SK-N-SH treated with all-trans-retinoic acid at 6 μM for 48 hours (cell line): ENCODE measurements around the gene C22orf23.

Experiments used
- ARNTL ChIP-seq: fragments of 450-650 bp; formaldehyde crosslinking; IDR thresholded peaks from 2 replicates; pipeline ENCODE4 v1.5.0; 2020; ENCODE audit warnings: low read depth, mild to moderate bottlenecking, moderate library complexity, borderline replicate concordance
- TF ChIP-seq, protein P1 (sequence below): fragments of 250-450 bp; sonication (Bioruptor Pico); IDR thresholded peaks from 2 replicates; pipeline ENCODE4 v1.8.0; 2021; ENCODE audit warnings: low read depth, mild to moderate bottlenecking, moderate library complexity, borderline replicate concordance
- TF ChIP-seq, protein P2 (sequence below): fragments of 250-450 bp; sonication (Bioruptor Pico); IDR thresholded peaks from 2 replicates; pipeline ENCODE4 v1.5.0; 2020; ENCODE audit warnings: mild to moderate bottlenecking, moderate library complexity
- TF ChIP-seq, protein P3 (sequence below): fragments of 250-450 bp; sonication (Bioruptor Pico); IDR thresholded peaks from 2 replicates; pipeline ENCODE4 v1.8.0; 2020; ENCODE audit warnings: mild to moderate bottlenecking, moderate library complexity, borderline replicate concordance

DNA sequence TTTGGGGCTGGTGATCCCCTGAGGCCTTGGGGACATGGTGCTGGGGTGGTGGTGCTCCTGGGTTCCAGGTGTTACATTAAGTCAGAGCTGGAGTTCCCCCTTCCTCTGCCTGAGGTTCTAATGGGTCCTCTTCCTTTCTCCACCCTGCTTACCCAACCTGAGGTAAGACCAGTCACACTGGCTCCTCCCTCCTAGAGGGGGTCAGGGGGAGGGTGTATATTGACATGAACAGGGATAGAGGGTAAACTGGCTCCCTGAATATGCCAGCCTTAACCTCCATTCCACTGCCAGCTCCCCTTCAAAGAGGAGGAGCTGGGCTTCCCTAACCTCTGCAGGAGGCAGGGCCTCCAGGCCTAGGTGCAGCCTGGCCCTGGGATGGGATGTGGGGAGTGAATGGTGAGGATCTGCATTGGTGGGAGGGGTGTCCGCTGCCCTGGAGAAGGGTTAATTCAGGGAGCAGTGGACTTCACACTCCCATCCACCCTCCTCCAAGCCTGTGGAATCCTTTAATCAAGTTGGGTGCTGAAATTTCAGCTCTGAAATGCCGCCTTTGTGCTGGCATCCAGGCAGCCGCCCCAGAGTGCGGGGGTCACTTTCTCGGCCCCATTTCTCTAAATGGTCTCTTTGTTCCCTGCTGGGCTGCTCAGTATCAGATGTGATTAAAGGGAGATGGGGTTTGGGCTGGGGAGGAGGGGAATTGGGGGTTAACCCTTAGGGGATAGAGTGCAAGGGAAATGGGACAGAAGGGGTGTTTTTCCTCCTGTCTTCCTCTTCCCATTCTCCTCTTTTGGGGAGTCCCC lies 15.3 kb upstream of the C22orf23 start:
- TF ChIP-seq, protein P1, sequence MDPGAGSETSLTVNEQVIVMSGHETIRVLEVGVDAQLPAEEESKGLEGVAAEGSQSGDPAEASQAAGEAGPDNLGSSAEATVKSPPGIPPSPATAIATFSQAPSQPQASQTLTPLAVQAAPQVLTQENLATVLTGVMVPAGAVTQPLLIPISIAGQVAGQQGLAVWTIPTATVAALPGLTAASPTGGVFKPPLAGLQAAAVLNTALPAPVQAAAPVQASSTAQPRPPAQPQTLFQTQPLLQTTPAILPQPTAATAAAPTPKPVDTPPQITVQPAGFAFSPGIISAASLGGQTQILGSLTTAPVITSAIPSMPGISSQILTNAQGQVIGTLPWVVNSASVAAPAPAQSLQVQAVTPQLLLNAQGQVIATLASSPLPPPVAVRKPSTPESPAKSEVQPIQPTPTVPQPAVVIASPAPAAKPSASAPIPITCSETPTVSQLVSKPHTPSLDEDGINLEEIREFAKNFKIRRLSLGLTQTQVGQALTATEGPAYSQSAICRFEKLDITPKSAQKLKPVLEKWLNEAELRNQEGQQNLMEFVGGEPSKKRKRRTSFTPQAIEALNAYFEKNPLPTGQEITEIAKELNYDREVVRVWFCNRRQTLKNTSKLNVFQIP (CRISPR knock-in tag): no peak
- TF ChIP-seq ARNTL (CRISPR knock-in tag): no peak
- TF ChIP-seq, protein P2, sequence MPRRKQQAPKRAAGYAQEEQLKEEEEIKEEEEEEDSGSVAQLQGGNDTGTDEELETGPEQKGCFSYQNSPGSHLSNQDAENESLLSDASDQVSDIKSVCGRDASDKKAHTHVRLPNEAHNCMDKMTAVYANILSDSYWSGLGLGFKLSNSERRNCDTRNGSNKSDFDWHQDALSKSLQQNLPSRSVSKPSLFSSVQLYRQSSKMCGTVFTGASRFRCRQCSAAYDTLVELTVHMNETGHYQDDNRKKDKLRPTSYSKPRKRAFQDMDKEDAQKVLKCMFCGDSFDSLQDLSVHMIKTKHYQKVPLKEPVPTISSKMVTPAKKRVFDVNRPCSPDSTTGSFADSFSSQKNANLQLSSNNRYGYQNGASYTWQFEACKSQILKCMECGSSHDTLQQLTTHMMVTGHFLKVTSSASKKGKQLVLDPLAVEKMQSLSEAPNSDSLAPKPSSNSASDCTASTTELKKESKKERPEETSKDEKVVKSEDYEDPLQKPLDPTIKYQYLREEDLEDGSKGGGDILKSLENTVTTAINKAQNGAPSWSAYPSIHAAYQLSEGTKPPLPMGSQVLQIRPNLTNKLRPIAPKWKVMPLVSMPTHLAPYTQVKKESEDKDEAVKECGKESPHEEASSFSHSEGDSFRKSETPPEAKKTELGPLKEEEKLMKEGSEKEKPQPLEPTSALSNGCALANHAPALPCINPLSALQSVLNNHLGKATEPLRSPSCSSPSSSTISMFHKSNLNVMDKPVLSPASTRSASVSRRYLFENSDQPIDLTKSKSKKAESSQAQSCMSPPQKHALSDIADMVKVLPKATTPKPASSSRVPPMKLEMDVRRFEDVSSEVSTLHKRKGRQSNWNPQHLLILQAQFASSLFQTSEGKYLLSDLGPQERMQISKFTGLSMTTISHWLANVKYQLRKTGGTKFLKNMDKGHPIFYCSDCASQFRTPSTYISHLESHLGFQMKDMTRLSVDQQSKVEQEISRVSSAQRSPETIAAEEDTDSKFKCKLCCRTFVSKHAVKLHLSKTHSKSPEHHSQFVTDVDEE (CRISPR knock-in tag): no peak
- TF ChIP-seq, protein P3, sequence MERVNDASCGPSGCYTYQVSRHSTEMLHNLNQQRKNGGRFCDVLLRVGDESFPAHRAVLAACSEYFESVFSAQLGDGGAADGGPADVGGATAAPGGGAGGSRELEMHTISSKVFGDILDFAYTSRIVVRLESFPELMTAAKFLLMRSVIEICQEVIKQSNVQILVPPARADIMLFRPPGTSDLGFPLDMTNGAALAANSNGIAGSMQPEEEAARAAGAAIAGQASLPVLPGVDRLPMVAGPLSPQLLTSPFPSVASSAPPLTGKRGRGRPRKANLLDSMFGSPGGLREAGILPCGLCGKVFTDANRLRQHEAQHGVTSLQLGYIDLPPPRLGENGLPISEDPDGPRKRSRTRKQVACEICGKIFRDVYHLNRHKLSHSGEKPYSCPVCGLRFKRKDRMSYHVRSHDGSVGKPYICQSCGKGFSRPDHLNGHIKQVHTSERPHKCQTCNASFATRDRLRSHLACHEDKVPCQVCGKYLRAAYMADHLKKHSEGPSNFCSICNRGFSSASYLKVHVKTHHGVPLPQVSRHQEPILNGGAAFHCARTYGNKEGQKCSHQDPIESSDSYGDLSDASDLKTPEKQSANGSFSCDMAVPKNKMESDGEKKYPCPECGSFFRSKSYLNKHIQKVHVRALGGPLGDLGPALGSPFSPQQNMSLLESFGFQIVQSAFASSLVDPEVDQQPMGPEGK (CRISPR knock-in tag): no peak
